Progenitor cell of endocrine pancreas (in vitro differentiated cells): ENCODE results near the gene APOO. TPM values are rescaled to one million over a fixed set of nuclear protein-coding genes. Genes with fewer than 3 reads are reported as not detected.

Experiments
- DNase-seq: peaks from one replicate; pipeline ENCODE4 v3.0.0; 2021; ENCODE audit warnings: low spot score; ENCODE audit not compliant: unreplicated experiment
- H3K27ac Mint-ChIP-seq: 2 replicates; pipeline ENCODE4 v1.8.0; 2021; ENCODE audit warnings: mild to moderate bottlenecking, moderate library complexity, mixed read lengths
- H3K27me3 Mint-ChIP-seq: 2 replicates; pipeline ENCODE4 v1.8.0; 2021; ENCODE audit warnings: mixed read lengths
- H3K36me3 Mint-ChIP-seq: 2 replicates; pipeline ENCODE4 v1.8.0; 2022; ENCODE audit warnings: mixed read lengths; ENCODE audit not compliant: insufficient read depth
- H3K4me1 Mint-ChIP-seq: 2 replicates; pipeline ENCODE4 v1.8.0; 2021; ENCODE audit warnings: low read depth, mixed read lengths
- H3K4me3 Mint-ChIP-seq: 2 replicates; pipeline ENCODE4 v1.8.0; 2021; ENCODE audit warnings: low read depth, mild to moderate bottlenecking, moderate library complexity, mixed read lengths
- H3K9me3 Mint-ChIP-seq: 2 replicates; pipeline ENCODE4 v1.8.0; 2021; ENCODE audit warnings: low read depth, mixed read lengths
- total RNA-seq: library from RNA; stranded (reverse); gene quantifications from 2 replicates; pipeline ENCODE4 v1.2.1, GENCODE V29; 2021
- TF ChIP-seq, protein P1 (sequence below): fragments of 200-600 bp; sonication (generic); IDR thresholded peaks from one replicate; pipeline ENCODE4 v1.5.0; 2021; ENCODE audit warnings: antibody characterized with exemption, mild to moderate bottlenecking; ENCODE audit not compliant: unreplicated experiment

The APOO gene
- total RNA-seq, 1 donor from 2014 or later: 75.9 TPM

DNA sequence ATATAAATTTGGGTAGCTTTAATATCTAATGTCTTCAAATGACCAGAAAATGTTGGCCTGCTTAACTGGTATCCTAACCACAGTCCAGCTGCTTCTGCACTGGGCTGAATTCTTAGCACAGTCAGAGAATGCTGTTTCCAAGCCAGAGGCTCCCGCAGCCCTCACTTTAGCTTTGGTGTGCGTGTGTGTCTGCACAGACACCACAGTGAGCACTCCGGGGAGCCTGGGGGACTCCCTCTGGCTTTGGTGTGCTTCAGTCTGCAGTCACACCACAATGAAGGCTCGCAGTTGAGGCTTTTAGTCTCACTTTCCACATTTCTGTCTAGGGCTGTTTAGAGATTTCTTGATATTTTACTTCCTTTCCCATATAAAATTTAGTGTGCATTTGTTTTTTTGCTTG lies 53.6 kb downstream of the APOO start:
- peaks cover under 1% of the 10 kb centered on the region for H3K4me1 Mint-ChIP-seq
- peaks cover 2% of the 10 kb centered on the region for H3K9me3 Mint-ChIP-seq
- H3K36me3 Mint-ChIP-seq: peaks cover 17% of the 10 kb centered on the region
- H3K4me3 Mint-ChIP-seq: no peak overlapping the region
- H3K27ac Mint-ChIP-seq: no peak overlapping the region
- no peaks in the 10 kb centered on the region for H3K27me3 Mint-ChIP-seq
- TF ChIP-seq, protein P1, sequence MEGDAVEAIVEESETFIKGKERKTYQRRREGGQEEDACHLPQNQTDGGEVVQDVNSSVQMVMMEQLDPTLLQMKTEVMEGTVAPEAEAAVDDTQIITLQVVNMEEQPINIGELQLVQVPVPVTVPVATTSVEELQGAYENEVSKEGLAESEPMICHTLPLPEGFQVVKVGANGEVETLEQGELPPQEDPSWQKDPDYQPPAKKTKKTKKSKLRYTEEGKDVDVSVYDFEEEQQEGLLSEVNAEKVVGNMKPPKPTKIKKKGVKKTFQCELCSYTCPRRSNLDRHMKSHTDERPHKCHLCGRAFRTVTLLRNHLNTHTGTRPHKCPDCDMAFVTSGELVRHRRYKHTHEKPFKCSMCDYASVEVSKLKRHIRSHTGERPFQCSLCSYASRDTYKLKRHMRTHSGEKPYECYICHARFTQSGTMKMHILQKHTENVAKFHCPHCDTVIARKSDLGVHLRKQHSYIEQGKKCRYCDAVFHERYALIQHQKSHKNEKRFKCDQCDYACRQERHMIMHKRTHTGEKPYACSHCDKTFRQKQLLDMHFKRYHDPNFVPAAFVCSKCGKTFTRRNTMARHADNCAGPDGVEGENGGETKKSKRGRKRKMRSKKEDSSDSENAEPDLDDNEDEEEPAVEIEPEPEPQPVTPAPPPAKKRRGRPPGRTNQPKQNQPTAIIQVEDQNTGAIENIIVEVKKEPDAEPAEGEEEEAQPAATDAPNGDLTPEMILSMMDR: no peak
- DNase-seq: no peak

DNA sequence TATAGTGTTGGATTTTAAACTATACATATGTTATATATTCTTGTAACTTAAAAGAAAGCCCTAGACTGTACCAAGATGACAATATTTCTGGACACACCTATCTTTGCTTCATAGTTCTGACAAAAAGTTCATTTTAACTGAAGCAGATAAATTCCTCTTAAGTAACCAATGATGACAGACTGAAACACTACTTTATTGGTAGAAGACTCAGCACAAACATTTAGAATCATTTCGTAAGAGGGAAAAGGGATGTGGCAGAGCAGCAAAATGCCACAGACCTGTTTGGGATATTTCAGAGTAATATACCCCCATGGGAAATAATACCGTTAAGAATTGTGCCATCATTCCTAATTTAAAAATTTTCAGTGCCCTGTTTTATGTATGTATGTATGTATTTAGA lies 56.2 kb downstream of the APOO start:
- TF ChIP-seq, protein P1: no peak
- no peaks in the 10 kb centered on the region for H3K27me3 Mint-ChIP-seq
- no peak overlapping the region for H3K4me3 Mint-ChIP-seq
- DNase-seq: no peak
- no peak overlapping the region for H3K27ac Mint-ChIP-seq
- H3K9me3 Mint-ChIP-seq: peaks cover 2% of the 10 kb centered on the region
- H3K4me1 Mint-ChIP-seq: peaks cover 1% of the 10 kb centered on the region
- H3K36me3 Mint-ChIP-seq: peaks cover 16% of the 10 kb centered on the region

DNA sequence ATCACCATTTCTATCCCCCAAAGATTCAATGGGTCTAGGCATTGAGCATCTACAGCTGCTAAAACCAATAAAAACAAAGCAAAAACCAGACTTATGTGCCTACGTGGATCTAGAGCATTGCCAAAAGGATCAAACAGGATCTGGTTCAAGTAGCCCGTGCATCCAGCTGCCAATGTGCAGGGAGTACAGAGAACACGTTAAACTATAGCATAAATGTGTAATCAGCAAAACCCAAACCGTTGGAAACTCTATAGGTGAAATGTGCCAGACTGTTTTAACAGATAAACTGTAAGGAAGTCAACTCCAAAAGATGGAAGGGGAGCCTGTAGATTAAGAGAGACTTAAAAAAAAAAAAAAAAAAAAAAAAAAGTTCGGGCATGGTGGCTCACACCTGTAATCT lies 58.5 kb downstream of the APOO start:
- Mint-ChIP-seq H3K4me3 (no peak overlapping the region), H3K36me3 (peaks cover 12% of the 10 kb centered on the region), H3K4me1 (peaks cover 16% of the 10 kb centered on the region), H3K9me3 (peaks cover 2% of the 10 kb centered on the region), H3K27me3 (no peaks in the 10 kb centered on the region), H3K27ac (no peak overlapping the region)
- TF ChIP-seq, protein P1: no peak
- DNase-seq: no peak

DNA sequence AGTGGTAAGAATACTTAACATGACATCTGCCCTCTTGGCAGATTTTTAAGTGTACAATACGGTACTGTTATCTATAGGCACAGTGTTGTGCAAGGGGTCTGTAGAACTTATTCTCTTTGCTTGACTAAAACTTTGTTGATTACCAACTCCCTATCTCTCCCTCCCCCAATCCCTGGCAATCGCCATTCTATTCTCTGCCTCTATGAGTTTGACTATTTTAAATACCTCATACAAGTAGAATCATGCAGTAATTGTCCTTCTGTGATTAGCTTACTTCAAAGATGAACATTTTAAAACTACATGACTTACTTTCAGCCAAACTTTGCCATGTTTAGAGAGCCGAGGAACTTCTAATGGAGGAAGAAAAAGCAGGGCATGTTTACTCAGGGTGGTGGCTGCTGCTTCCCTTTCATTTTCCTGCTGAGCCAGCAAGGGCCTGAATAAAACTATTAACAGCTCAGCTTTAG lies 62.4 kb downstream of the APOO start:
- Mint-ChIP-seq H3K9me3 (peaks cover 2% of the 10 kb centered on the region), H3K4me3 (peak overlapping the region; percentile 64), H3K36me3 (peaks cover 22% of the 10 kb centered on the region), H3K4me1 (peaks cover 30% of the 10 kb centered on the region), H3K27ac (peak overlapping the region; percentile 92), H3K27me3 (no peaks in the 10 kb centered on the region)
- no peak for DNase-seq
- TF ChIP-seq, protein P1: no peak

DNA sequence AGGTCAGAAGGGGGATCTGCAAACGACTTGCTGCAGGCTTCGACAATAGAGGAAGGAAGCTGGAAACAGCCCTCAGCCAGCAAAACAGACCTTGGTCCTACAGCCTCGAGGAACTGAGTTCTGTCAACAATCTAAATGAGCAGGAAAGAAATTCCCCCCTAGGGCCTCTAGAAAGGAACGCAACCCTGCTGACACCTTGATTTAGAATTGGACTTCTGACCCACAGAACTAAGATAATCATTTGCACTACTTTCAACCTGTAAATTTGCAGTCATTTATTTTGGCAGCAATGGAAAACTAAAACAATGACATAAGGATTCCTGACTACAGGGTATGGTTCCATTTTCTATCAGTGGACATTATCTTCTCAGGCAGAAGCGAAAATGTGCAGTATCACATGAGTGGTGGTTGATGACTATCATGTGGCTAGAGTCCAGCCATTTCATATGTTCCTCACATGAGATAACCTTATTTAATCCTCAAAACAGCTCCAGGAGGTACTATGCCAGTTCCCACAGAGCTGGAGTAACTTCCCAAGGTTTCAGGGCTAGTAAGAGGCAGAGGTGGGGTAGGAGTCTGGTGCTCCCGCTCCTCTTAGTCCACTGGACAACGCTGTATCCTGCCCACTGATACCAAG lies 63.1 kb downstream of the APOO start:
- no peak for DNase-seq
- Mint-ChIP-seq H3K36me3 (peaks cover 21% of the 10 kb centered on the region), H3K27me3 (no peaks in the 10 kb centered on the region), H3K4me3 (no peak overlapping the region), H3K27ac (peak overlapping the region; percentile 84), H3K4me1 (peaks cover 32% of the 10 kb centered on the region), H3K9me3 (peaks cover 2% of the 10 kb centered on the region)
- TF ChIP-seq, protein P1: no peak
